Measurements from ENCODE around the gene H1-8.

Gene H1-8

DNA sequence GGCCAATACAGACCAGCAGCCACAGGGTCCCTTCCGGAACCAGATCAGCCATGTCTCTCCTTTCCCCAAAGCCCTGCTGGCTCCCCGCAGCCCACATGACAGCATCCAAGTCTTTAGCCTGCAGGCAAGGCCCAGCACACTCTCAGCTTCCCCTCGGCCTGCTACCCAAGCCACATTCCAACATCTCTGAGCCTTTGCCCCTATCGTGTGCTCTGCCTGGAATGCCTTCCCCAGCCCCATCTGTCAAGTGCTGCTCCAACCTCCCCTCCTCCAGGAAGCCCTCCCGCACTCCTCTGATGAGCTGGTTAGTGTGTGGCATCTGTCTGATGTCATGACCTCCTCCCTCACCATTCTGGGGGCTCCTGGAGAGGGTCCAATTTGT, 55.0 kb downstream of the H1-8 start:
- TF ChIP-seq, protein P1, sequence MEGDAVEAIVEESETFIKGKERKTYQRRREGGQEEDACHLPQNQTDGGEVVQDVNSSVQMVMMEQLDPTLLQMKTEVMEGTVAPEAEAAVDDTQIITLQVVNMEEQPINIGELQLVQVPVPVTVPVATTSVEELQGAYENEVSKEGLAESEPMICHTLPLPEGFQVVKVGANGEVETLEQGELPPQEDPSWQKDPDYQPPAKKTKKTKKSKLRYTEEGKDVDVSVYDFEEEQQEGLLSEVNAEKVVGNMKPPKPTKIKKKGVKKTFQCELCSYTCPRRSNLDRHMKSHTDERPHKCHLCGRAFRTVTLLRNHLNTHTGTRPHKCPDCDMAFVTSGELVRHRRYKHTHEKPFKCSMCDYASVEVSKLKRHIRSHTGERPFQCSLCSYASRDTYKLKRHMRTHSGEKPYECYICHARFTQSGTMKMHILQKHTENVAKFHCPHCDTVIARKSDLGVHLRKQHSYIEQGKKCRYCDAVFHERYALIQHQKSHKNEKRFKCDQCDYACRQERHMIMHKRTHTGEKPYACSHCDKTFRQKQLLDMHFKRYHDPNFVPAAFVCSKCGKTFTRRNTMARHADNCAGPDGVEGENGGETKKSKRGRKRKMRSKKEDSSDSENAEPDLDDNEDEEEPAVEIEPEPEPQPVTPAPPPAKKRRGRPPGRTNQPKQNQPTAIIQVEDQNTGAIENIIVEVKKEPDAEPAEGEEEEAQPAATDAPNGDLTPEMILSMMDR (IDR thresholded peaks at IDR 0.05; ENCODE audit: low read depth, low read length, missing control alignments): no peak
- H3K4me3 ChIP-seq (replicated peaks; ENCODE audit: low read depth, low read length): no peak overlapping the region
- no peak for DNase-seq (ENCODE audit: extremely low read depth, low read depth)

DNA sequence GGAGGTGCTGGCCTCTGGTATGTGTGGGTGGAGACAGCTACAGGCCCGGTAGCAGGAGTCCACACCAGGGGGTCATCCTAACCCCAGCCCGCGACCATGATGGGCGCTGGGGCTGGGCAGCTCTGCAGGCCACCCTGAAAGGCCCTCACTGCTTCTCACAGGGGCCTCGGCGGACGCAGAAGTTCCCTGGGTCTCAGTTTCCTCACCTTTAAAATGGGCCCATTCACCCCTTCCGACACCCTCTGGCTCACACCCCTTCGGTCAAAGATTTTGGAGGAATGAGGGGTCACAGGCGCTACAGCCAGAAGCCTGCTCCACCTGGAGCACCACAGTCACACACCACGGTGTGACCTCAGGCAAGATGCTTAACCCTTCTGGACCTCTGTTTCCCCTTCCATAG, 55.5 kb downstream of the H1-8 start:
- no peak for DNase-seq (ENCODE audit: extremely low read depth, low read depth)
- no peak overlapping the region for H3K4me3 ChIP-seq (replicated peaks; ENCODE audit: low read depth, low read length)
- TF ChIP-seq, protein P1 (IDR thresholded peaks at IDR 0.05; ENCODE audit: low read depth, low read length, missing control alignments): no peak

DNA sequence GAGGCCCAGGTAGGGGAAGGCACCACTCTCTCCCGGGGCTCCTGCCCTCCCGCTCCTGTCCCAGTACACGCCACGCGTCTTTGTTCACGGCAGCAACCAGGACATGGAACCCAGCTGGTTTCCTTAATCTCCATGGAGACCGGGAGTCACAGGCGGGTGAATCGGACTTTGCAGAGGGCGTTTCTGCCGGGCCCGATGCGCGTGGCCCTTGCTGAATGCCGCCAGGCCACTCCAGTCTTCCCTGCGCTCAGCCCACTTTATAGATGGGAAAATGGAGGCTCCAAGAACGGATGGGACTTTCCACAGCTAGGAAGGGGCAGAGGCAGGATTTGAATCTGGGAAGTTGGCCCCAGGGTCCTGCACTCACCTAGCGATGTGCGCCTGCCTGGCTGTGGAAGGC, 56.1 kb downstream of the H1-8 start:
- H3K4me3 ChIP-seq (replicated peaks; ENCODE audit: low read depth, low read length): no peak overlapping the region
- TF ChIP-seq, protein P1 (IDR thresholded peaks at IDR 0.05; ENCODE audit: low read depth, low read length, missing control alignments): no peak

DNA sequence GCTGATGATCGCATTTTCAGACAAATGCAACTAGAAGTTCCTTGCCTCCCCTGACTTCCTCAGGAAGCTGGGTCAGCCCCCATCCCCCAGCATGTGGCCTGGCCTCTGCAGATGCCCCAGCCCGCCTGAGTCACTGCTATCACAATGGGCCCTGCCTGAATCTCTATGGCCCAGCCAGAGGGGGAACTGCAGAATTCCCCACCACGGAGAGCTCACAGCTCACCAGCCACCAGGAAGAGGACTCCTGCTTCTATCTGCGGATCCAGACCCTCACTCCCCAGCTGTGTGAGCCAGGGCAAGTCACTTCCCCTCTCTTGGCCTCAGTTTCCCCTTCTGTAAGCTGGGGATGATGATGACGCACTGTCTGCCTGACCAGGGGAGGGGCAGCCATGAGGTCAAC, 56.6 kb downstream of the H1-8 start:
- H3K4me3 ChIP-seq (replicated peaks; ENCODE audit: low read depth, low read length): no peak overlapping the region
- no peak for DNase-seq (ENCODE audit: extremely low read depth, low read depth)
- TF ChIP-seq, protein P1 (IDR thresholded peaks at IDR 0.05; ENCODE audit: low read depth, low read length, missing control alignments): no peak

More for the DNA sequence above, 56.1 kb downstream of the H1-8 start:
- DNase-seq (ENCODE audit: extremely low read depth, low read depth): no peak

DNA sequence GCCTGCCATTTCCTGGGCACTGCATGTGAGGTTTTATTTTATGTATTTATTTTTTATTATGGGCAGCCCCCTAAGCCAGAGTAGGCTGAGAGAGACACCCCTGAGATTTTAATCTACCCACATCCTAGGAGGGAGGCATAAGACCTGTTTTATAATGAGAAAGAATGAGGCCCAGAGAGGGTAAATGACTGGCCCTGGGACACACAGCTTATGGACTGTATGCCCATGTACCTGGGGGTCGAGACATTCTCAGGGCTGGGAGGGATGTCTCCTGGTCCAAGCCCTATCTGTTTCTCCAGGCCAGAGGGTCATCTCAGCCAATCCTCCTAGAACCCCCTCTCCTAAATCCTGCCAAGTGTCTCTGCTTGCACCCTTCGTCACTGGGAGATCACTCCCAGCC, 57.4 kb downstream of the H1-8 start:
- DNase-seq (ENCODE audit: extremely low read depth, low read depth): no peak
- H3K4me3 ChIP-seq (replicated peaks; ENCODE audit: low read depth, low read length): no peak overlapping the region
- TF ChIP-seq, protein P1 (IDR thresholded peaks at IDR 0.05; ENCODE audit: low read depth, low read length, missing control alignments): no peak

Data from HFF-Myc (cell line).